Psoas muscle (tissue), 8 donors: ENCODE results near the gene FGFR3. TPM values are rescaled to one million over a fixed set of nuclear protein-coding genes. Genes with fewer than 3 reads are reported as not detected.
A peak's percentile ranks its signal among the peaks of the same experiment; 100 is the strongest.

Source experiments
- ATAC-seq, 4 donors: fragments of 200-7000 bp; cut with Tn5 transposase; one replicate each; pipeline ENCODE4 v1.9.1; 2020; ENCODE audit warnings: moderate library complexity in 3 of 4, mild to moderate bottlenecking in 2 of 4
- DNase-seq, 2 donors: peaks; one replicate each; pipeline ENCODE4 v3.0.0-alpha.2; 2020
- H3K27ac ChIP-seq: fragments of 200-600 bp; one replicate; pipeline ENCODE4 v1.8.0; 2022
- H3K27me3 ChIP-seq, 3 donors: fragments of 200-600 bp in 1 of 3; one replicate each; pipeline versions ENCODE4 v1.6.1 to v1.8.0; 2013 to 2022; ENCODE audit warnings: low read length in 2 of 3, mild to moderate bottlenecking in 2 of 3, moderate library complexity in 1 of 3; ENCODE audit not compliant: insufficient read depth in 3 of 3
- H3K36me3 ChIP-seq, 2 donors: fragments of 200-600 bp in 1 of 2; one replicate each; pipeline versions ENCODE4 v1.6.1 to v1.8.0; 2013 to 2022; ENCODE audit warnings: low read depth in 1 of 2, mild to moderate bottlenecking in 1 of 2, moderate library complexity in 1 of 2; ENCODE audit not compliant: insufficient read depth in 1 of 2
- H3K4me1 ChIP-seq: fragments of 200-600 bp; one replicate; pipeline ENCODE4 v1.8.0; 2022
- H3K4me3 ChIP-seq: fragments of 200-600 bp; one replicate; pipeline ENCODE4 v1.8.0; 2022; ENCODE audit warnings: mild to moderate bottlenecking
- H3K9me3 ChIP-seq: fragments of 200-600 bp; one replicate; pipeline ENCODE4 v1.8.0; 2022
- WGBS, 3 donors: extraction: QIAGEN DNeasy Blood & Tissue Kit; methylation state at CpG; one replicate each; pipeline versions ENCODE4 v1.1.6 to v1.1.7; 2013; 5-methylcytosine and 5-hydroxymethylcytosine counted together
- intact Hi-C, 2 donors: fragments of 100-400 bp; cut with DNase I; formaldehyde crosslinking; loops; one replicate each; pipeline versions ENCODE4 v1.11.0 to v1.14.2; 2022
- polyA plus RNA-seq, 3 donors: library from polyadenylated mRNA; stranded (reverse); fragments of 200-250 nt; gene quantifications; one replicate each; pipeline ENCODE4 v1.2.3, GENCODE V29; 2013
- total RNA-seq, 4 donors: library from RNA; stranded (reverse); fragmentation: NEBNext Ultra II Directional in 2 of 4; extraction: Animal tissue kit (Norgen Biotek cat#: 25700) in 2 of 4; gene quantifications; one replicate each; pipeline versions ENCODE4 v1.2.1 to v1.2.4, GENCODE V29; 2021 to 2023
- TF ChIP-seq, protein P1 (sequence below): fragments of 200-600 bp; IDR thresholded peaks from one replicate; pipeline ENCODE4 v1.8.0; 2022; ENCODE audit warnings: antibody characterized with exemption
- donor health status: healthy with polysubstance abuse.
- donor health status: DM: no; HTN: no; CAD: no; lungs with moderate emphysema.
- donor health status: Bipolar disorder and iron deficiency.
- donor health status: healthy.
- donor health status: DM: yes; HTN: yes; CAD: no.
- donor health status: DM: no; HTN: no; CAD: no.
- donor health status: DM: no; HTN: no; CAD: no.
- donor health status: DM: yes; HTN: yes; CAD: no.

FGFR3 gene
- total and polyA plus RNA-seq, 7 donors, result 0.17 to 1.1 (median 0.30) TPM

DNA sequence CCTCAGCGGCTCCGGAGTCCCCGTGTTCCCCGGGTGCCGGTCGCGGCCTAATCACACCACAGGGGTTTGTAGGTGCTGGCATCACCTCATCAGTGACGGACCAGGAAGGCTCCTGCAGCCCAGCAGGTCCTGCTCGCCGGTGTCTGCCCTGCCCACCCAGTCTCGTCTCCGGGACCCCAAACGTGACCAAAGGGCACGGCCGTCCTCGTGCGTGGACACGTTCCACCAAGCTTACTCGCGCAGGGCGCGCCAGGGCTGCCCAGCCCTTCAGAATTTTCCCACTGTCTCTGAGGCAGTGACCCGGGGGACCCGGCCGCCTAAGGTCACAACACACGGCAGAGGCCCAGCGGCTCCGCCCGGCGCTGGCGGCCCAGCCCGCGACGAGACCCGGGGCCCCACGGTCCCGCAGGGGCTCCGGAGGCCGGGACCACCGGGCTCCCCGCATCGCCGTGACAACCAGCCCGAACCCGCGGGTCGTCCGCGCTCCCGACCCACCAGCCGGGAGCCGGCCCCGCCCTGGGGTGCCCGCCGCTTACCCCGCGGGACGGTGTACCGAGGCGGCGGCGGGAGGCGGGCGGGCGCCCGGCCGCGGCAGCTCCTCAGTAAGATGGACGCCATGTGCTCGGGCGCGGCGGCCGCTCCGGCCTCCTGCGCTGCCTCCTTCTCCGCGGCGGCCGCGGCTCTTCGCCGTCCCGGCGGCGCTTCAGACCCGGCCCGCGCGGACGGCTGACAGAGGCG lies 62.4 kb downstream of the FGFR3 start:
- peaks cover 36% of the 10 kb centered on the region for H3K4me1 ChIP-seq
- intact Hi-C loops, result loop anchor here in 1 of 2 donors (5.0 kb wide), 1 partner anchor 42 kb away; no protein-coding TSS in a partner anchor
- peaks cover 0 to 6% of the 10 kb centered on the region in 2 donors for H3K36me3 ChIP-seq
- peak; percentile 31 to 57 (median 34) for ATAC-seq
- H3K27ac ChIP-seq, result peak overlapping the region; percentile 79
- H3K4me3 ChIP-seq, result peak overlapping the region; percentile 95
- H3K27me3 ChIP-seq, result no peaks in the 10 kb centered on the region
- TF ChIP-seq, protein P1, sequence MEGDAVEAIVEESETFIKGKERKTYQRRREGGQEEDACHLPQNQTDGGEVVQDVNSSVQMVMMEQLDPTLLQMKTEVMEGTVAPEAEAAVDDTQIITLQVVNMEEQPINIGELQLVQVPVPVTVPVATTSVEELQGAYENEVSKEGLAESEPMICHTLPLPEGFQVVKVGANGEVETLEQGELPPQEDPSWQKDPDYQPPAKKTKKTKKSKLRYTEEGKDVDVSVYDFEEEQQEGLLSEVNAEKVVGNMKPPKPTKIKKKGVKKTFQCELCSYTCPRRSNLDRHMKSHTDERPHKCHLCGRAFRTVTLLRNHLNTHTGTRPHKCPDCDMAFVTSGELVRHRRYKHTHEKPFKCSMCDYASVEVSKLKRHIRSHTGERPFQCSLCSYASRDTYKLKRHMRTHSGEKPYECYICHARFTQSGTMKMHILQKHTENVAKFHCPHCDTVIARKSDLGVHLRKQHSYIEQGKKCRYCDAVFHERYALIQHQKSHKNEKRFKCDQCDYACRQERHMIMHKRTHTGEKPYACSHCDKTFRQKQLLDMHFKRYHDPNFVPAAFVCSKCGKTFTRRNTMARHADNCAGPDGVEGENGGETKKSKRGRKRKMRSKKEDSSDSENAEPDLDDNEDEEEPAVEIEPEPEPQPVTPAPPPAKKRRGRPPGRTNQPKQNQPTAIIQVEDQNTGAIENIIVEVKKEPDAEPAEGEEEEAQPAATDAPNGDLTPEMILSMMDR, result no peak
- H3K9me3 ChIP-seq, result no peaks in the 10 kb centered on the region
- DNase-seq, result peak; percentile 47 to 70
- WGBS, 3 donors, result 1 to 2% (median 1%) methylated on average over 30 to 91 of the region's 92 CpGs

DNA sequence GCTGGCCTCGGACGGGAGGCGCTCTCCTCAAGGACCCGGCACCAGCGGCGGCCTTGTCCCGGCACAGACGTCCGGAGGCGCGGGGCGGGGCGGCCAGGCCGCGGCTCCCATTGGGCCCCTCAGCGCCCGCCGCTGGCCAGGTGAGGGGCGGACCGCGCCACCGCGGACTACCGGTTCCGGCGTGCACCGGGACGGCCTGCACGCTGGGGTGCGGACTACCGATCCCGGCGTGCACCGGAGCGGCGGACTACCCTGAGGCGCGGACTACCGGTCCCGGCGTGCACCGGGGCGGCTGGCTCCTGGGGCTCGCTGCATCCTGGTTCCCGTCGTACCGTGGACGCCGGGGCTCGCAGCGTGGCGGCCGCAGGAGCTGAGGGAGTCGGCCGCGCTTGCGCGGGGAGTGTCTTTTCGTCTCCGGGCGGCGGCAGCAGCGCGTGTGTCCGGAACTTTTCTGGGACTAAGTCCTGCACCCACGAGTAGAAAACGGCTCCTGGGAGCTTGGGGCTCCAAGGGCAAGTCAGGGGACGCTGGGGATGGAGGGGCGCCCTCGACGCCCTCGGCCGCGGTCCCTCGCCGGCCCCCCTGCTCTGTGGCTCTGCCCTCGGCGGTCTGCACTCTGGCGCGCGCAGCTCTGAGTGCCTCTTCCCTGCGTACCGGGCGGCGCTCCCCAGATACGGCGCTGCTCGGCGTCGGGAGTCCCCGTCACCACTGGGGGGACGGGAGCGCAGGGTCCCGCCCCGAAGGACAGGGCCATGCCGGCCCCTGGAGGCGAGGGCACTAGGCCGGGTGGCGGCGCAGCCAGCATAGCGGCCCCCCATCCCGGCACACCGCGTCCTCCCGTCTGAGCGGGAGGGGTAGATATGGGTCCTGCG lies 63.2 kb downstream of the FGFR3 start, which contains the start of gene LETM1:
LETM1 (minus strand) TSS at position 86 of the 872 bp plus-strand sequence. CDS start 206 bp downstream, outside the sequence.
- DNase-seq (peak; percentile 97 to 98), ATAC-seq (peak; percentile 97 to 98 (median 98))
- TF ChIP-seq, protein P1, result peak; percentile 7
- WGBS, 3 donors, result 0% methylated on average over 70 to 107 of the region's 107 CpGs
- H3K27ac ChIP-seq, result peak within 1 kb of the TSS; percentile 79
- intact Hi-C loops, result loop anchor here in 1 of 2 donors (5.0 kb wide), 1 partner anchor 41 kb away; no protein-coding TSS in a partner anchor
- H3K27me3 ChIP-seq, result no peaks in the 10 kb centered on the region
- H3K4me1 ChIP-seq, result peaks cover 32% of the 10 kb centered on the region
- peak within 1 kb of the TSS; percentile 95 for H3K4me3 ChIP-seq
- H3K9me3 ChIP-seq, result no peaks in the 10 kb centered on the region
- peaks cover 0 to 6% of the 10 kb centered on the region in 2 donors for H3K36me3 ChIP-seq

DNA sequence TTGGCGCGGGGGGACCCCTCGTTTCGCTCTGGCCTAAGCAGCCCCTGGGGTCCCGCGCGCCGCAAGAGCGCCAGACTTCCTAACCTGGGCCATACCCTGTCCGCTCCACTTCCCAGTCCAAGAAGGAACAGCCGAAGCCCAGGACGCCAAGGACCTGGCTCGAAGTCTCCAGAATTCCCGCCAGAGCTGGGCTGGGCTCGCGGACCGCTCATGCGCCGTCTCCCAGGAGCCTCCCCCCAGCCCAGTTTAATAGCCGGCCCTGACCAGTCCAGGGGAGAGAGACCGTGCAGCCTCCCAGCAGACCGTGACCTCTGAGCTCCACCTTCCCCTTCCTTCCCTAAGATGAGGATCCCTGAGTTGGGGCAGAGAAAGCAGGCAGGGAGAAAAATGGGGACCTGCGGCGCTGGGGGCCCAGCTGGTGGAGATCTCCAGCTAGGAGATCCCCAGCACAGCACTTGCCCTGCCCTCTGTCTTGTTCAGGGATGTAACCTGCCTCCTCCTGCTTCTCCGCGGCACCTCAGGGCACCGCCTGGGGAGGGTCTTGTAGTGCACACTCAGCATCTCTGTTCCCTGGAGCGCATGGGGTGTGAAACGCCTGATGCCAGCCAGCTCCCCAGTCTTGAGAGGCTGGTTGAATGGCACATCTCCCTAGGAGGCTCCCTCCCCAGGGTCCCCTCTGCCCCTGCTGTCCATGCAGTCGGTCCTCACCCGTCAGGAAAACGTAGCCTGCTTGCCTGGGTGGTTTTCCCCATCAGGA lies 64.0 kb downstream of the FGFR3 start:
- peaks cover 24% of the 10 kb centered on the region for H3K4me1 ChIP-seq
- H3K27me3 ChIP-seq, result no peaks in the 10 kb centered on the region
- no peaks in the 10 kb centered on the region for H3K9me3 ChIP-seq
- ATAC-seq (peak; percentile 1 to 8 (median 2)), DNase-seq (peak in 1 of 2 donors; percentile 35)
- TF ChIP-seq, protein P1, result no peak
- peaks cover 0 to 6% of the 10 kb centered on the region in 2 donors for H3K36me3 ChIP-seq
- H3K4me3 ChIP-seq, result peak overlapping the region; percentile 95
- H3K27ac ChIP-seq, result peak overlapping the region; percentile 79
- intact Hi-C loops, result loop anchor here in 1 of 2 donors (5.0 kb wide), 1 partner anchor 40 kb away; no protein-coding TSS in a partner anchor
- 22 to 27% (median 23%) methylated on average over 27 to 32 of the region's 32 CpGs for WGBS, 3 donors

DNA sequence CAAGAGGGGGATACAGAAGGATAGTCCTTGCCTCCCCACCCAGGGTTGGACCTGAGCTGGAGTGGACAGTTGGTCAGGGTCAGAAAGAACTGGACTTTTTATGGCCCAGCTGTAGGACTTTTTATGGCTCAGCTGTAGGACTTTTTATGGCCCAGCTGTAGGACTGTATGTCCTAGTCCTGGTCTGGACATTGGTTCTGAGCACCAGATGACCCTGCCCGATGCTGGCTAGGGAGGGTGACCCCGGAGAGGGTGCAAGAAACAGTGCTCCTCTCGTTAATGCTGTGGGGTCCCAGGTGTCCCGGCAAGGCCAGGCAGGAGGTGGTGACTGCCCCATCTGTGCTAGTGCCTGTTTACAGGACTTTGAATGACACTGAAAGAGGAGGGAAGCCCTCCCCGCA lies 64.8 kb downstream of the FGFR3 start:
- 51 to 57% (median 53%) methylated on average over 5 of the region's 5 CpGs for WGBS, 3 donors
- Histone ChIP-seq H3K36me3 (peaks cover 0 to 6% of the 10 kb centered on the region in 2 donors), H3K4me1 (peaks cover 20% of the 10 kb centered on the region), H3K9me3 (no peaks in the 10 kb centered on the region), H3K27ac (no peak overlapping the region), H3K27me3 (peaks cover 0 to 5% (median 3%) of the 10 kb centered on the region in 3 donors), H3K4me3 (no peak overlapping the region)
- DNase-seq (no peak), ATAC-seq (no peak)
- intact Hi-C loops, result loop anchor here in 1 of 2 donors (5.0 kb wide), 1 partner anchor 39 kb away; no protein-coding TSS in a partner anchor
- TF ChIP-seq, protein P1, result no peak
